WTC11 (cell line): ENCODE data around the gene DNAH17.

Experiments used
- CBFB ChIP-seq: sonication (generic); formaldehyde crosslinking; IDR thresholded peaks from 2 replicates; pipeline ENCODE4 v1.8.1; 2022; ENCODE audit warnings: mild to moderate bottlenecking, low read depth, missing genetic modification reagents
- CTCF ChIP-seq: fragments of 200-600 bp; IDR thresholded peaks from 2 replicates; pipeline ENCODE4 v1.8.0; 2022; ENCODE audit warnings: antibody characterized with exemption
- RELA ChIP-seq: sonication (generic); formaldehyde crosslinking; IDR thresholded peaks from 2 replicates; pipeline ENCODE4 v1.8.1; 2022; ENCODE audit warnings: missing genetic modification reagents, mild to moderate bottlenecking, borderline replicate concordance
- ZNF232 ChIP-seq: sonication (generic); formaldehyde crosslinking; IDR thresholded peaks from 2 replicates; pipeline ENCODE4 v1.8.0; 2022; ENCODE audit warnings: mild to moderate bottlenecking, missing genetic modification reagents

GRCh38 chr17:78392295-78392694 is 184.9 kb downstream of the DNAH17 start:
- TF ChIP-seq CTCF, result no peak
- no peak for TF ChIP-seq CBFB (CRISPR knock-in tag)
- TF ChIP-seq RELA (CRISPR knock-in tag), result no peak
- TF ChIP-seq ZNF232 (CRISPR knock-in tag), result no peak
